Measurements from ENCODE around the gene PYCARD.
A peak's percentile ranks its signal among the peaks of the same experiment; 100 is the strongest.

The PYCARD gene

DNA sequence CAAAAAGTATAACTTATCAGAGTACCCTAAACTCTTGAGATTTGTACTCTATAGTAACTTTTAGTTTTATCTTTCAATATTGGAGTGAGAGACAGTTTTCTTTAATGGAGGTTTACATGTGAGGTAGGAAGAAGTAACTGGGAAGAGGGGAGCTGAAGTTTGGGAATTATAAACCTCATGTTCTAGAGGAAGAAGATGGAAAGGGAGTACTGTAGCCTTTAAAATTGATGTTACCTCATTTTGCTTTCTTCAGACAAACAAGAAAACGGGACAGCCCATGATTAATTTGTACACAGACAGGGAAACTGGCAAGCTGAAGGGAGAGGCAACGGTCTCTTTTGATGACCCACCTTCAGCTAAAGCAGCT lies 13.2 kb downstream of the PYCARD start:
- no peak for DNase-seq

GRCh38 chr16:31188450-31189411 lies 13.8 kb downstream of the PYCARD start:
- no peak for DNase-seq

GRCh38 chr16:31187808-31188189 lies 14.8 kb downstream of the PYCARD start:
- DNase-seq, result no peak

- no peak for DNase-seq
These were observed 15.4 kb downstream of the PYCARD start for GRCh38 chr16:31186930-31187807.

DNA sequence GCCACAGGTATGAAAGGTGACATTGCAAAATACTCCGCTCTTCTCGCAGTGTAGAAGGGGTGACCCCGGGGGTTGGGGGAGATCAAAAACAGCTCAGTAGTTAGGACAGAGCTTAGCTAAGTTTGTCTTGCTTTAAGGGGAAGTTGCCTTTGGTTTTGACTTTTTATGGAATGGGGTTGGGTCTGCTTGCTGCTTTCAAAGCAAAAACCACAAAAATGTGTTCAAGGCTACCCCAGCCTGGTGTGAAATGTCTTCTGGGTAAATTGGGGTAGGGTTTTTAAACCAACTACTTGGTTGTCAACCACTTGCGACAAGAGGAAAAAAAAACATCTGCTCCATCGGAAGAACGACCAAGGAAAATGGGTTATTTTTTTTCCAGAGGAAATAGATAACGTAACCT lies 16.4 kb downstream of the PYCARD start:
- no peak for DNase-seq

DNA sequence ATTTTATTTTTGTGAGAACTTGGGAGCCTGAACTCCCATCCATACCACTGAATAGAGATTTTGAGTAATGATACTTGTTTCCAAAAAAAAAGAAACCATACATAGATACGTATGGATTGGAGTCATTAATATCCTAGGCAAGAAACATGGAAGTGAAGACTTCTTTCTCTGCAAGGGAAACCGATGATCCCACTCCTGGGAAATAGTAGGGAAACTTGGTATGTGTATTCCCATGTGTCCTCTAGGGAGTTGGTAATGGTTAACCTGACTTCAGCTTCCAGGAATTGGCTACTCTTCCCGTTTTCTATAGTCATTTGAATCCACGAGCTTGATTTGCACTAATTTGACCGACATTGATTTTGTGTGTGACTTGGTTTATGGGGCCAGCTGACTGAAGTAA lies 17.2 kb downstream of the PYCARD start:
- DNase-seq, result no peak

- DNase-seq, result no peak
These were observed 17.7 kb downstream of the PYCARD start for GRCh38 chr16:31184888-31185287.

DNA sequence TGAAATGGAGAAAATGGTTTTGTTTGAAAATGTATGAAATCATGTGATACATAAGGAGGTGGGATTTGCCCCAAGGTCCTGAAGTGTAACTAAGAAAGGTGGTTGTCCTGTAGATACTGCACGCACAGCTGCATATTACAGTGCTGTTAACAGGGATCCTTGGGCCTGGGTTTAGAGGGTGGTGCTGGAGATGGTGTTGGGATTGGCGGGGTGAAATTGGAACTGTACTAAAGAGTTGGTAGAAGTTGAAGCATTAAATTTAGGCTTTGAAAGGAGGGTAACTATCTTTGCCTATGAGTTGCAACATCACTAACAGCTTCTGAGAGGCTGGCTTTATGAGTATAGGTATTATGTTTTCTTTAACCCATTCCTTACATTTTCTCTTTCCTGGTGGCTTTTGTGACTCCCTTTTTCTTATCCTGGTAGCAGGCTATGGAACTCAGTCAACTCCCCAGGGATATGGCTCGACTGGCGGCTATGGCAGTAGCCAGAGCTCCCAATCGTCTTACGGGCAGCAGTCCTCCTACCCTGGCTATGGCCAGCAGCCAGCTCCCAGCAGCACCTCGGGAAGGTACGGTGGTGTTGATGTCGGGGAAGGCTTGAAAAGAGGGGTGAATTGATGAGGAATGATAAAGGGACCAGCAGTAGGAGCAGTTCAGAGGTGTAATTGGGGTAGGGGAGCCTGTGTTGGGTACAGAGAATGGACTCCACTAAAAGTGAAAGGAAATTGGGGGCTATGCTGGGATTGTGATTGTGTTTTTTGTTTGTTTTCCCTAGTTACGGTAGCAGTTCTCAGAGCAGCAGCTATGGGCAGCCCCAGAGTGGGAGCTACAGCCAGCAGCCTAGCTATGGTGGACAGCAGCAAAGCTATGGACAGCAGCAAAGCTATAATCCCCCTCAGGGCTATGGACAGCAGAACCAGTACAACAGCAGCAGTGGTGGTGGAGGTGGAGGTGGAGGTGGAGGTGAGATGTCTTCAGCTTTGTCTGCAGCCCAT lies 18.8 kb downstream of the PYCARD start:
- no peak for DNase-seq

DNA sequence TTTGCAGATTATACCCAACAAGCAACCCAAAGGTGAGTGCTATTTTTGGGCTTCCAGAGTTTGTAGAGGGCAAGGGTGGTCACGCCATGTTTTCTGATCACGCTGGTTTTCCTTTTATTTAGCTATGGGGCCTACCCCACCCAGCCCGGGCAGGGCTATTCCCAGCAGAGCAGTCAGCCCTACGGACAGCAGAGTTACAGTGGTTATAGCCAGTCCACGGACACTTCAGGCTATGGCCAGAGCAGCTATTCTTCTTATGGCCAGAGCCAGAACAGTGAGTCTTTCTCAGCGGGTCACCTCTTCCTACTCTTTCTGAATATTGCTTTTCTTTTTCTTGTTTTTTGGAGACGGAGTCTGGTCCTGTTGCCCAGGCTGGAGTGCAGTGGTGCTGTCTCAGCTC lies 20.2 kb downstream of the PYCARD start:
- DNase-seq, result no peak

GRCh38 chr16:31181102-31181830 lies 21.3 kb downstream of the PYCARD start:
- DNase-seq, result peak; percentile 67

- DNase-seq, result peak; percentile 90
These were observed 22.7 kb downstream of the PYCARD start, which contains the start of gene FUS for GRCh38 chr16:31179747-31180459. Gene FUS, plus strand, starts transcription at chr16:31180139. Its CDS starts 76 bp downstream, at chr16:31180215.

- DNase-seq, result no peak
These were observed 23.3 kb downstream of the PYCARD start for GRCh38 chr16:31179219-31179746.

DNA sequence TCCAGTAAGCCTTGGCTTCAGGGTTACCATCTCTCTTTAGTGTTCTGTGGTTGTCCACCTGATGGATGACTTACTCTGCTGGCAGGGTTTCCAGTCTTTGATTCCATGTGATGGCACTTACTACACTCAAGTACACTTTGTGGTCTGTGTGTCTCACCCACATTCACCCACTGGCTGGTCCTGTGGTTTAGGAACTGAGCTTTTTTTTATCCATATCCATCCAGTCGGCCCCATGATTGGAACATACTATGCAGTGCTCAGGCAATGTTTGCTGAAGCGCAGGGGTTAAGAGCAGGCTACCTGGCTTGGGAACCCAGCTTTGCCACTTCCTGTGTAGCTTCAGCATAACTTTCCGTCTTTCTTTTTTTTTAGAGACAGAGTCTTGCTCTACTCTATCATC lies 25.4 kb downstream of the PYCARD start:
- peak; percentile 45 for DNase-seq

DNA sequence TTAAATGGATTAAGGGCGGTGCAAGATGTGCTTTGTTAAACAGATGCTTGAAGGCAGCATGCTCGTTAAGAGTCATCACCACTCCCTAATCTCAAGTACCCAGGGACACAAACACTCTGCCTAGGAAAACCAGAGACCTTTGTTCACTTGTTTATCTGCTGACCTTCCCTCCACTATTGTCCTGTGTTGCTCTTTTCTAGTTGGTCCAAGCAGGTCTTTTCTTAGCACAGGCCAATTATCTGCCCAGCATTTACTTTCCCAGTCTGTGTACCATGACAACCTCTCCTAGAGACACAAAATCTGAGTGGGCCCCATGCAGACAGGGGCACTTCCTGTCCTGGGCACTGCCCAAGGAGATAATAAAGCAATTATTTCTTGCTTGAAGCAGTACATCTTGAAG lies 32.5 kb downstream of the PYCARD start:
- DNase-seq, result peak; percentile 38

DNA sequence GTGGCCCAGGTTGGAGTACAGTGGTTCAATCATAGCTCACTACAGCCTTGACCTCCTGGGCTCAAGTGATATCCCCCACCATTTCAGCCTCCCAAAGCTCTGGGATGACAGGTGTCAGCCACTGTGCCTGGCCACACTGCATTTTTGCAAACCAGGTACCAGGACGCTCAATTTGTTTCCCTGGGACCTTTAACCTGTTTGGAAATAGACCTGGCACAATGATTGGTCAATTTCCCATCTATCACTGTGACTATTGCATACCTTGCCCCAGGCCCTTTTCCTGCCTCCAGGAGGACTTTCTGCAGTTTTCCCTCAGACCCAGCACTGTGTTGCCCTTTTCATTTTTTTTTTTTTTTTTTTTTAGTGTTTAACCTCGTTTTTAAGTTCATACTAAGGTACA lies 33.7 kb downstream of the PYCARD start:
- DNase-seq, result no peak

DNA sequence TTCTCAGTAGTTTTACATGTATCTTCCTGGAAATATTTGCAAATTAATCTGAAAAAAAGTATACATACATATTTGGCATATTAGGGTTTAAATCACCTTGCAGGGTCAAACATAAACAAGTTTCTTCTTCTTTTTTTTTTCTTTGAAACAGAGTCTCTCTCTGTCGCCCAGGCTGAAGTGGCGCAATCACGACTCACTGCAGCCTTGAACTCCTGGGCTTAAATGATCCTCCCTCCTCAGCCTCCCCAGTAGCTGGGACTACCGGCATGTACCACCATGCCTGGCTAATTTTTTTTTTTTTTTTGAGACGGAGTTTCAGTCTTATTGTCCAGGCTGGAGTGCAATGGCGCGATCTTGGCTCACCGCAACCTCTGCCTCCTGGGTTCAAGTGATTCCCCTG lies 35.2 kb downstream of the PYCARD start:
- no peak for DNase-seq

- DNase-seq, result peak; percentile 35
These were observed 45.4 kb downstream of the PYCARD start for GRCh38 chr16:31157136-31157535.
